Activated T-helper 1 cell treated with Interleukin-2 at 50 U/mL for 16 hours (primary cell): Measurements from ENCODE around the gene TSPOAP1.

ENCODE experiments used
- DNase-seq: peaks from one replicate; pipeline ENCODE4 v3.0.0-alpha.2; 2020; ENCODE audit warnings: low read depth

The TSPOAP1 gene

DNA sequence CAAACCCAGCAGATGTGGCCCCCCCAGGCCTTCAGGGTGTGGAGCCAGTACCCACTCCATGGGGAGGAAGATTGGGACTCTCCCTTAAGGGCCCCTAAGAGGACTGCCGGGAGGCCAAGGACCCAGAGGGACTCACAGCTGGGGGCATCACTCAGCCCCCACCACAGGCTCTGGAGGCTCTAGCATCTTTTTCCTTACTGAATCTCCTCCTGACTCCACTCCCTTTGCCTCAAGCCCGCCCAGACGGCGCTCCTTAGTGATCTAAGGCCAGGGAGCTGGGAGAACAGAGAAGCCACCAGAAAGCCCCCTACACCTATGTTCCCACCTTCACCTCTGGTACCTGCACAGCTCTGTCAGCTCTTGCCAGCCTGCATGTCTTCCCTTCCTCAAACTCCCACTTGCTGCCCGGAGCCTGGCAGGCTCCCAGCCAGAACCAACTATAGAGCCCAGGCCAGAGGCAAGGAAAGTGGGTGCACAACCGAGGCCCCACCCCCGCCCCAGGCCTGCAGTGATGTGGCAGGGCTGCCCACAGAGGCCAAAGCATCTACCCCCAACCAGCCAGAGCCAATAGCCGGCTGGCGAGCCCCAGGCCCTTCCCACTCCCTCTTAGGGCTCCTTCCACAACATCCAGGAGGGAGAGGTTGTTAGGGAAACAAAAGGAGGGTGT lies 25.5 kb downstream of the TSPOAP1 start:
- DNase-seq: no peak

- DNase-seq: no peak
These were observed 26.2 kb downstream of the TSPOAP1 start for GRCh38 chr17:58302171-58302918.

DNA sequence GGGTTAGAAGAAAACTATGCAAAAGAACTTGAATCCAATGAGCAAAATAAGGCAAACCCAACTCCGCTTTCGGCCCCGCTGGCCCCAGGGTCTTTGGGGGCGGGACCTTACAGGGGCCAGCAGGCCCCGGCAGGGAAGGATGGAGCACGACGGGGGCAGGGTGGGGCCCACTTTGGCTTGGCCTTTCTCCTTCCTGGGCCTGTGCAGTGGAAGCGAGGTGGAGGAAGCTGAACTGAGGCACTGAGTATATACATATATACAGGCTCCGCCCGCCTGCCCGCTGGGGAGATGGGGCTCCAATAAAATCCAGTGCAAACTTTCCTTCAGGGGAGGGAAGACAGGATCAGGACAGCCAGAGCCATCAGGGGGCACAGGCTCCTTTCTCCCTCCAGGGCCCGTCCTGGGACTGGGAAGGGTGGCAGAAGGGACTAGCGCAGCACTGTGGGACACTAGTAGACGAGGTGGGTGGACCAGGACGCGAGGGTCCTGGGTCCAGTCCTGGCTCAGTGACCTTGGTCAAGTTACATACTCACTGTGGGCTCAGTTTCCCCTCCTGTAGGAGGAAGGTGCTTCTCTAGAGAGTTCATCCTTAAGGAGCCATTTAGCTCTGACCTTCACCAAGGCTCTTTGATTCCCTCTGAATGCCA lies 27.0 kb downstream of the TSPOAP1 start:
- no peak for DNase-seq

- DNase-seq: no peak
These were observed 28.3 kb downstream of the TSPOAP1 start for GRCh38 chr17:58300336-58300735.

- DNase-seq: no peak
These were observed 34.6 kb downstream of the TSPOAP1 start for GRCh38 chr17:58294034-58294433.

GRCh38 chr17:58291246-58291645 lies 37.3 kb downstream of the TSPOAP1 start:
- DNase-seq: no peak

DNA sequence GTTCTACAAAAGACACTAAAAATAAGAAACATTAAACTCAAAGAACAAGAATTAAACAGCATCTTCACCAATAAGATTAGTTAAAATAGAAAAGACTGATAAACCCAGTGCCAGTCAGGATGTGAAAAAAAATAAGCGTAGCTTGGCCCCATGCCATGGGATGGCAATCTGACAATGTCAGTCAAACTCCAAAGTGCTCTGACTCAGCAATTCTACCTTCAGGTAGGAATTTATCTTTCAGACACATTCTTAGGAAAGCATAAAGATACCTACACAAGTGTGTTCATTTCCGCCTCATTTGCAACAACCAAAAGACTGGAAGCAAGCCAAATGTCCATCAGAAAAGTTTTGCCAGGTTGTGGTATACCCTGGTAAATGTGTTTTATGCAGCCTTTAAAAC lies 38.7 kb downstream of the TSPOAP1 start:
- DNase-seq: no peak

DNA sequence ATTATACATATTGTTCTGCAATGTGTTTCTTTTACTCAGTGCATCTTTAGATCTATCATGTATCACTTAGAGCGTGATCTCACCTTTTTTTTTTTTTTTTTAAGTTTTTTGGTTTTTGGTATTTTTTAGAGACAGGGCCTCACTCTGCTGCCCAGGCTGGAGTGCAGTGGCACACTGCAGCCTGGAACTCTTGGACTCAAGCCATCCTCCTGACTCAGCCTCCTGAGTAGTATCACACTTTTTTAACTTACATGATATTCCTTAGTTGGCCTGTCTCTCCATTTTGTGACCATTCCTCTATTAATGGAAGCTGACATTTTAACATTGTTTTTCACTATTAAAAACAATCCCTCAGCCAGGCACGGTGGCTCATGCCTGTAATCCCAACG lies 43.2 kb downstream of the TSPOAP1 start:
- no peak for DNase-seq

DNA sequence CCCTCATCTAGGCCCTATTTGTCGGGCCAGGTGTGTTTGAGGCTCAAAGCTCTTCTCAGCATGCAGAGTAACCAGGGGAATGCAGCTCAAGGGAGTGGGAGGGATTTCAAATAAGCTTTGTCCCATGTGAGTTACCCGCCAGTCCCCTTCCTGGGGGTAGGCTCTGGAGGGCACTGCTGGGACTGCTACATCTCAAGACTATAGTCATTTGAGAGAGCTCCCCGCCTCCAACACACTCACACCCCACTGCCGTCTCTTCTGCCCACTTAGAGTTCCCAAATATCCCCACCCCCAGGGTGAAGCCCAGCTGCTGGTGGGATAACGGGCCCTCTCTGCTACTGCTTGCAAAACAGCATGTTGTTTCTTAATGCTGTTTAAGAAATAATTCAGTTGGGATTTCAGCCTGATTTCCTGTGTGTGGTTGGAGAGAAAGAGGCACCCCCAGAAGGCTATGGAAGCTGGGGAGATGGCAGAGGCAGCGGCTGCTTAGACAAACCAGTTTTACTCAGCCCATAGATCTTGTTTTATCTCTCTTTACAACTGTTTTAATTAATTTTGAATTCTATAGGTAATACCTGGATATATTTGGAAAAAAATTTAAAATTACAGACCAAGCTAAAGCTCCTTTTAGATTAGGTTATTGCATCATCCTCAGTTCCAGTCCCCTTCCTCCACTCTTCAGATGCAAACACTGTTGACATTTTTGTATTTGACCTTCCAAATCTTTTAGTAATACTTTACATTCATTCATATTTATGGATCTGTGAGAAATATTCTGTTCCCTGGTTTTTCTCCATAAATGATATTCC lies 43.8 kb downstream of the TSPOAP1 start:
- DNase-seq: no peak

DNA sequence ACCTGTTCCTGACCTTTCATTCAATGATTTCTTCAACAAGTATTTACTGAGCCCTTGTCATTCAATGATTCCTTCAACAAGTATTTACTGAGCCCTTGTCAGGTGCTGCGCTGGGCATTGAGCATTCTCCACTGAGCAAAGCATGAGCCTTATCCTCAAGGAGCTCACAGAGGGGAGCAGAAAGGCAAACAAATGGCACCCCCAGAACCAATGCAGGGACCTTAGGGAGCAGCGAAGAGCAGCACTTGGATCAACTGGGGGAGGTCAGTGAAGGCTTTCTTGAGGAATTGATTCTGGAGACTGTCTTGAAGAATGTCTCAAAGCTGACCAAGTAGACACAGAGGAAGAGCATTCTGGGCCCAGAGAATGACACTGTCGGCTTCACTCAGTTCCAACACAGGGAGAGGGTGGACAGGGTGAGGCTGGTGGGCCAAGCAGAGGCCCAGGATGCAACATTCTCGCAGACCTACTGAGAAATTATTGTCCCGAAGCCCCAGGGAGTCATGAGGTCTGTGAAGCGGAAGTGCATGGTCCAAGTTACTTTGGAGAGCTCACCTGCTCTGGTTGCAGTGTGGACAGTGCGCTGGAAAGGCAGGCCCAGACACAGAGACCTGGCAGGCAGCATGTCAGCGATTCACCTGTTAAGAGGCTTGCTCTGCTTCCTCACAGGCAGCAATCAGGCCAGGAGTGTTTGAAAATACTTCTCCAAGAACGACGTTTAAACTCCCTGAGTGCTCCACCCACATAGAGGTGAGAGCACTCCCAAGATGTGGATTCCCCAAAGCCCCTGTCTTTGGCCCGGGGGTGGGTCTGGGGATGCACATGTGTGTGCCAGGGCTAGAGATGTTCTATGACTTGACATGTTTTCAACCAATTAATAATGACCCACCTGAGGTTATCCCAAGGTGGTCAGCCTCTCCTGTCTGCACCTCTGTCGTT lies 44.7 kb downstream of the TSPOAP1 start:
- DNase-seq: no peak

GRCh38 chr17:58282442-58282841 lies 46.2 kb downstream of the TSPOAP1 start:
- no peak for DNase-seq

DNA sequence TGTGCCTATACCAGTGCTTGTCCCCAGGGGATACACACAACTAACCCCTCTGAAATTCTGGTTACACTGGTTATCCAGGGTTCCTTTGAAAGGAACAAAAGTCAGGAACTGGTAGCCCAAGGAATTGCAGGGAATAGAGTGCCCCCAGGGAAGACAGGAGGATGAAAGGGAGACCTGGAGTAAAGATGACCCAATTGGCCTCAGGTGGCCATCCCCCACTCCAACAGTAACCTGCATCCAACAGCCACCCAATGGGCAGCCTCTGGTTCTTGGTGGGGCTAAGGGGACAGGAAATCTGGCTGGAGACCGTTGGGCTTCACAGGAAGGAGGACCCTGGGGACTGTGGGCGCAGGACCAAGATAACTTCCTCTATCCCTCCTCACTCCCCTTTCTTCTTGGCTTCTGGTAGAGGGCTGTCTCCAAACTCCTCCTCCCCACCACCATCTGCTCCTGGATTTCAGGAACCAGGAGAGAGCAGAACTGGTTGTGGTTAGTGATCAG lies 47.0 kb downstream of the TSPOAP1 start:
- DNase-seq: no peak

DNA sequence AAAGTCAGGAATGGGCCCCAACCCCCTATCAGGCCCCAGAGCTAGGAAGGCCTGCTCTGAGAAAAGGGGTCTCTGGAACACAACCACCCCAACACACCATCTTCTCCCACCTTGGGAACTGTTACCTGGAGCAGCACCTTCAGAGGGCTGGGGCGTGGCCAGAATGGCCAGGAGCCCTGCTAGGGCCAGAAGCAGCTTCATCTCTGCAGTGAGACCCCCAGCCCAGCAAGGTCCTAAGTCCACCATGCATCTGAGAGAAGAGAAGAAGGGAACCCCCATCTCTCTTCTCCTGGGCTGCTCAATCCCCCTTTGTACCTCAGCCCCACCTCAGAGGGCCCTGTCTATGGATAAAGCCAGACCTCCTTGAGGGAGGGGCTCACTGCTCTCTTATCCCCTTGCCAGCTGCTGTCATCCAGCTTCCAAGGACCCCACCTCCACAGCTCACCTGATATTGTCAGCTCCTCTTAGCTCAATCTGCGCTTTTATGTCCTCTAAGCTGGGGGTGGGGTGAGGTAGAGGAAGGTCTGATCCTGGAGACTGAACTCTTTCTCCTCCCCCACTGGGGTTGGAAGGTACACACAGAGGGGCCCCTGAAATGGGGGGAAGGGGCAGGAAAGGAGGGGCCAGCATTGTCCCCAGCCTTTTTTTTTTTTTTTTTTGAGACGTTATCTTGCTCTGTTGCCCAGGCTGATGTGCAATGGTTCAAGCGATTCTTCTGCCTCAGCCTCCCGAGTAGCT lies 47.9 kb downstream of the TSPOAP1 start, which contains the start of gene MPO:
Gene MPO (minus strand): TSS at position 456 of the 738 bp plus-strand sequence. CDS start 177 bp downstream, at position 279.
- DNase-seq: no peak

DNA sequence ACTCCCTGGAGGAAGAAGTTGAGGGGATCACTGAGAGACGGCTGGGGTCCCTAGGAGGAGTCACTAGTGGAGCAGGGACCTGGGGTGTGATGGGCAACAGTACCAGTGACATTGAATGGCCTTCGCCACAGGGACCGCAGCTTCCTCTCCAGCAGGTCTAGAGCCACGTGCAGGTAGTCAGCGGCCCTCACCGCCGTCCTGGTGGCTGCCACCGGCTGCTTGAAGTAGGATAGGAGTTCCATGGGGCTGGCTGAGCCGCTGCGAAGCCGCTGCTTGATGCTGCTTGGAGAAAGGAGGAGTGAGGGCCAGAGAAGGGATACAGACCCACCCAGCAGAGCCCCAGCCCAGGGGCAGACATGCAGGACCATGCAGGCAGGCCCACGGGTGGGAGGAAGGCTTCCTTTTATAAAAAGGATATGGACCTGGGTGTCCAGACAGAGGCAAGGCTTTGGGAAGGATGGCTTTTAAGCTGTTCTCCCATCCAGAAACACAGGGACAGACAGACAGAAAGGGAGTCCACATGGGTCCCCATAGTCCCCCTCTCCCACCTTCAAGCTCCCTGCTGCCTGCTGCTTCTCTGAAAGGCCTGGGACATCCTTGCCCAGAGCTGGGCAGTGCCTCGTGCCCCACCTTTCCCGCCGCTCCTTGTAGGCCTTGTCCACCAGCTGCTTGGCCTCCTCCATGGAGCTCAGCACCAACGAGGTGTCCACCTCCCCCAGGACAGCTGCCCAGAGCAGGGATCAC lies 48.7 kb downstream of the TSPOAP1 start:
- no peak for DNase-seq

DNA sequence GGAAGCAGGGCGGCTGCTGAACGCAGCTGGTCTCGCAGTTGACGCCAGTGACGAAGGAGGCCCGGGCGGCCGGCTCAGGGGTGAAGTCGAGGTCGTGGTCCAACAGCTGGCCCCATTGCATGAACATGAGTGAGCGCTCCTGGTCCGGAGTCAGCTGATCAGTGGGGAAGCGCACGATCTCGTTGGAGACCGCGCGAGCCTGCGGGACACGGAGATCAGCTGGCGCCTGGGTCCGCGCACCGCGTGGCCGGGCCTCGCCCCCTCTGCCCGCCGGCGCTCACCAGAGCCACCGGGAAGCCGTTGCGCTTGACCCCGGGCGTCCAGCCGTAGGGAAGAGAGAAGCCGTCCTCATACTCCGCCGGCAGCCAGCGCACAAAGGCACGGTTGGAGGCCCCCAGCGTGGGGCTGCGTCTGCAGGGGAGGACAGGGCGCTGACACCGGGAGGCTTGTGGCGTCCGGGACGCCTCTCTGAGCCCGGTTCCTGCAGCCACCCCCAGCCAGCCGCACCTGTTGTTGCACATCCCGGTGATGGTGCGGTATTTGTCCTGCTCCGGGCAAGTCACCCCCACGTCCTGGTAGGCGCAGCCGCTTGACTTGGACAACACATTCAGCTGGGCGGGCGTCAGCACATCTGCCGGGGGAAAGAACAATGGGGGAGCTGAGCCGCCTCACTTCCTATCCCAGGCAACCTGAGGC lies 49.4 kb downstream of the TSPOAP1 start:
- DNase-seq: no peak

GRCh38 chr17:58278661-58279015 lies 50.0 kb downstream of the TSPOAP1 start:
- DNase-seq: no peak

DNA sequence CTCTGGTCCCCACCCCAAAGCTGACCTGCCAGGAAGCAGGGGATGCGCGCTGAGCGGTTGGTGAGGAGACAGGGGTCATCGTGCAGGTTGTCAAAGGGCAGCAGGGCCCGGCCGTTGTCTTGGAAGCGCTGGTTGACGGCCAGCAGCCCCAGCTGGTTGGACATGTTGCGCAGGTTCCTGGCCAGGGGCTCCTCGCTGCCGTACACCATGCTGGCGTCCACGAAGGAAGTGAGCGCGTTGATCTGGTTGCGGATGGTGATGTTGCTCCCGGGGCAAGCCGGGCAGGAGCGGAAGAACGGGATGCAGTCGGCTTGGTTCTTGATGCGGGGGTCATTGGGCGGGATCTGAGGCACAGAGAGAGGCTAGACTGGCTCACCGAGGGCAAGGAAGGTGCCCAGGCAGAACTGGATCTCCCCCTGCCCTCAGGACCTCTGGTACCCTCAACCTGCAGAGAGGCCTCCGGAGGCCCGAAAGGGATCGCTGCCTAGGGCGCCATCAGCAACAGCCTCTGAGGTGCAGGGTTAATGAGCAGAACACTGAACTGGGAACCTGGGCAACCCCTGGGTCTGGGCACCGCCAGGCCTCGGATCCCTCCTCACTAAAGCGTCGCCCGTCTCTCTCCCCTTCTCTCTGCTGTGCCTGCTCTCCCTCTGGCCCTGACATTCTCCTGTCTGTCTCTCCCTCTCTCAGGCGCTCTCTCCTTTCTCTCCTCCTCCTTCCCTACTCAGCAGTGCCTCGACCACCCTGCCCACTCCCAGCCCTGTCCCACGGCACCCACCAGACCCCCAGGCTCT lies 50.6 kb downstream of the TSPOAP1 start:
- DNase-seq: no peak

- DNase-seq: no peak
These were observed 51.3 kb downstream of the TSPOAP1 start for GRCh38 chr17:58277107-58277801.
